GM18520 (cell line): ENCODE data around the gene MTG1.
"Not testable (repeated sequence)": the region's sequence is repeated elsewhere in the genome, so short reads cannot be mapped to it uniquely, and the experiment has no call there.

Experiments
- ATAC-seq: cut with Tn5 transposase; IDR thresholded peaks from one replicate; pipeline ENCODE4 v1.9.1; 2021; ENCODE audit not compliant: unreplicated experiment

The MTG1 gene

DNA sequence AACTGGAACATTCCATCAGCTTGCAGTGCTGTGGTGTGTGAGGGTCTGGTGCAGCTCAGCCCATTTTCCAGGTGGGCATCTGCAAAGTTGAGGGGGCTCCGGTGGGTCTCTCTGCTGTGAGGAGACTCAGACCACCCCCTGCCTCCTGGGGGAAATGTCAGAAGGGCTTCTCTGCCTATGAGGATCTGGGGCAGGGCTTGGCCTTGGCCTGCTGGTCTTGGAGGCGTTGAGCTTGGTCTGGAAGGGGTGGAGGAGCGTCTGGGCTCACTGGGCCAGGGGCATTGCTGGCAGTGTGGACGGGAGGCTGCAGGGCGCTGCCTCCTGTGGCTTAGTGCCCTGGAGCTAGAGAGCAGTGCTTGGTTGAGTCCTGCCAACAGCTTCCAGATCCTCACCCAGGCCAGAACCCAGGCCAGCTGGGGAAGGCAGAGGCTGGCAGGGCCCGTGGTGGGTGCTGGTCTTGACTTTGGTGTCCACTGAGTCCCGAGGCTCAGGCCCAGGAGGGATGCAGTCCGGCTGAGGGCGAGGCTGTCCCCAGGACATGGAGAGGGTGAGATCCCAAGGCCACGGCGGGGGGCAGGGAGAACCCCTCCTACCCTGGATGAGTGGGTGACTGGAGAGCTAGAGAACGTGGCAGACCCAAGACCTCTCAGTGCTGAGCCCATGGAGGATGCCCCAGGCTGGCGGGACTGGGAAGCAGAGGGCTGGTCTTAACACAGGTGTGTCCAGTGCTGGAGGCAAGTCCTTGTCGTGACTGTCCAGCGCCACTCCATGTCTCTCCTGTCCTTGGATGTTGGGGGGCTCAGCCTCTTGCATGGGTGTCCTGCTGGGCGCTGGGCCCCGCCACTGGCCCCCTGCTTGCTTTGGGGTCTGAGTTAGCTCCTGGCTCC lies 27.6 kb downstream of the MTG1 start:
- ATAC-seq, result no peak

DNA sequence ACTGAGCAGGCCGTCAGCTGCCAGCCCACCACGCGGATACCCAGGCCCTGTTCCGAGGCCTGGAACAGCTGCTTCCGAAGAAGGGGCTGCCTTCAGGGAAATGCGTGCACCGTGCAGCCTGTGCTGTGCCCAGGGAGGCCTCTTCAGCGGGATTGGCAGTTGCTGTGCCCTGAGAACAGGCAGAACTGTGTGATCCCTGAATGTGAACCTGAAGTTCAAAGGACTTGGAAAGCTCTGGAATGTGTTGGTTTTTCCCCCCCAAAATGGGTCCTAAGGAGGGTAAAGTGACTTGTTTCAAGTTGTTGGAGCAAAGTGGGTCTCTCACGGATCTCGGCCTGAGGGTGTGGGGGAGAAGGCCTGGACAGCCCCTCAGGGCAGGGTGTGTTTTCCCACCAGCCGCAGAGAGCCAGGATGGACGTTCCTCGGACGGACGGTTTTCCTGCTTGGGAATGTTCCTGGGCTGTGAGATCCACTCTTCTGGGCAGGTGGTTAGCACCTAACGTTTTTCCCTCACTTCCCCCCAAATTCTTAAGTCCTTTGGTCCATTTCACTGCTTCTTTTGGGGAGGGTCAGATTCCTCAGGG lies 28.4 kb downstream of the MTG1 start:
- no peak for ATAC-seq

DNA sequence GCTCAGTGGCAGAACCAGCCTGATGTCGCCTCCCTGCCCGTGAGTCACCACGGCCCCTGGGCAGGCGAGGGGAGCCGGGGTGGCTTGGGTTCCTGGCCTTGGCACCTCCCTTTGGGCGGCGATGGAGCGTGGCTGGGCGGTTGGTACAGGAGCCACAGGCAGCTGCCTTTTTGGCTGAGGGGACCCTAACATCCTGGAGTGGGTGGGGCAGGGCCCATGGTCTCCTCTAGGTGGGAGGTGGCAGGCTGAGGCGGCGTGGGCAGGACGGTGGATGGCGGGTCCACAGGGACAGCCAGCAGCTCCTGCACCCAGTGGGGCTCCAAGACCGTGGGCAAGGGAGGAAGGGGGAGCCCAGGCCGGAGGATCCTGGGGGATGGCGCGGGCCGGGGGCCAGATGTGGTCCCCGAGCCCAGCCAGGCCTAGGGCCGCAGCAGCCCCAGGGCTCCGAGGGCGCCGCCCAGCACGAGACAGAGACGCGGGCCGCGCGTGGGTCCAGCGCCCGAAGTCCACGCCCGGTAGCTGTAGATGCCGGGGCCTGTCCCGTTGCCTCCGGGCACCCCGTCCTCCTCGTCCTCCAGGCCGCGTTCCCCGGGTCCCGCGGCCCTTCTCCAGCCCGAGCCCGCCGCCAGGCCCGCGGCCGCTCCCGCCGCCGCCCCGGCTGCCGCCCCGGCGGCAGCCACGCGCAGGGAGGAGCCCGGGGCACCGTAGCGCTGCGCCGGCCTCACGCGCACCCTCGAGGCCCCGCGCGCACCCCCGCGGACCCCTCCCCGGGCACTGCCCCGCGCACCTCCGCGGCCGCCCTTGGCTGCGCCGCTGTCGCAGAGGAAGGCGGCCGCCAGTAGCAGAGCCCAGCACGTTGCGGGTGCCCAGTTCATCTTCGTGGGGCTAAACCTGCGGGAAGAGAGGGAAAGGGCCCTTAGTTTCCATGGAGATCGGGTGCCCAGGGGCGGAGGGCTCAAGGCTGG lies 29.1 kb downstream of the MTG1 start:
- no peak for ATAC-seq

DNA sequence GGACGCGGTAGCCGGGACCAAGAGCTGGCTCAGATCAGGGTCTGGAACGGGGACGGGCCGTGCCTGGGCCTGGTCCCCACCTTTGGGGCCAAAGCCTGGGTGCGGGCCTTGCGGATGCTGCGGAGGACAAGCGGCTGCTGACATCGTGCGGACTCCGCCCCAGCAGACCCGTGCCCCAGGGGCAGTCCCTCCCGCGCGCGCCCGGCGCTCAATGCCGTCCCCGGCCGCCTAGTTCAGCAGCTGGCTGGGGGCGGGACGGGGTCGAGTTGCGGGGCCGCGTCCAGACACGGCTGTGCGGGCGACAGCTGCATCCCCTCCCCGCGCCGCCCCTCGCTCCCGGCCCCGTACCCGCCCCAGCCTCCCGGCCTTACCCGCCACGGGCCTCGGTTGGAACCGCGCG lies 30.1 kb downstream of the MTG1 start:
- not testable (repeated sequence) for ATAC-seq

DNA sequence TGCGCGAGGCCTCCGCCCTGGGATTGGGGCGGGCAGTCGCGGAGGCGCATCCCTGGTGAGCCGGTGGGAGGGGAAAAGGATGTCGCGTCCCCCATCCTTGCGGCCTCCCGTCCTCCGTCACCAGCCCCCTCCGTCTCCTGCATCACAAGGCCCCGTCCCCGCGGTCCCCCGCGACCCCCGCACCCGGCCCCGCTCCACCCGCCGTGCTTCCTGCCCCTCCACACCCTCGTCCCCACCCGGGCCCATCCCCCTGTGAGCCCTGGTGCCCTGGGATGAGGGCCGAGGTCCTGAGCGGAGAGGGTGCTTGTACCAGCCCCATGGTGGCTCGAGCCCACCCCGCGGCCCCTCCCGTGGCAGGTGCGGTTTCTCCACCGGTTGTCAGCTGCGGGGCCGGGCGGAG lies 30.6 kb downstream of the MTG1 start, which contains the start of gene SPRN:
SPRN (minus strand) TSS at position 25 of the 400 bp plus-strand sequence. CDS start 944 bp downstream, outside the sequence.
- not testable (repeated sequence) for ATAC-seq

DNA sequence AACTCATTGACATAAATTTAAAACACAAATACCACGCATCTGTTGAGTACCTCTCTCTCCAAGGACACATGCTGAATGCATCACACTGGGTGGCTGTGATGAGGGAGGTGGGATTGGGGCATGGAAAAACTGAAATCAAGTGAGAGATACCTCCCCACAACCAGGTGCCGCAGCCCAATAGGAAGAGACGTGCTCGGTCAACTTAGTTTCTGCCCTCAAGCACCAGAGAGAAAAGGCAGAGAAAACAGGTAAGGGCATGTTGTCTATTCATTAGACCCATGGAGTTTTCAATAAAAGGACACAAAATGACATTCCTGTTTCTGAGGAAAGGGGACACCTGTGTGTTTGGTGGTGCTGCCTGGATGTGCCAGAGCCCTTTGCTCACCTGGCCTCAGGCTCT lies 35.6 kb downstream of the MTG1 start:
- ATAC-seq, result not testable (repeated sequence)

DNA sequence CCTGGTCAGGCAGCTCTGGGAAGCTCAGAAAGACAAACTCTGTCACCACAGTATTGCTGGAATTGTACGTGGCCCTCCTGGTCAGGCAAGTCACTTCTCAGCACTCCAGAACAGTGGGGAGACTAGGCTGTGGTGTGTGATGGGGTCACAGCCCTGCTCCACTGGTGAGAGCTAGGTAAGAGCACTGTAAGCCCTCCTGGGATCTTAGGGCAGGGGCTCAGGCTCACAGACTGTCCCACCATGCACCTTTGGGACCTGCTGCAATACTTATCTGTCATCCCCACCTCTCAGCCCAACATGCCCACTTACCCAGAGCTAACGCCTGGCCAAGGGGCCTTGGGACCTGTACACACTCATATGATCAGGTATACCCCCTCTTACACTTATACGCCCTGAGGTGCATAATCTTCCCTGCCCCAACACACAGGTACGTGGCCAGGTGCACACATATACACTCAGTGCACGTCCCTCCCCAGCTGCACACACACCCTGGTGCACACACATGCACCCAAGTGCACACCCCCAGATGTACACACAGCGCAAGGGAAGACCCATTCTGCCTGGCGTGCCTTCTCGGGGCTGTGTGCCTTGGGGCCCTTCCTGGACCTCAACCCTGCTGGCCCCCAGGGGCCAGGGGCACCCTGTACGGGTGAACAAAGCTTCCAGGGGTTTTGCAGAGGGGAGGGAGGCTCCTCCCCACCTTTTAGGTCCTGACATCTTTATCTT lies 38.1 kb downstream of the MTG1 start:
- not testable (repeated sequence) for ATAC-seq

DNA sequence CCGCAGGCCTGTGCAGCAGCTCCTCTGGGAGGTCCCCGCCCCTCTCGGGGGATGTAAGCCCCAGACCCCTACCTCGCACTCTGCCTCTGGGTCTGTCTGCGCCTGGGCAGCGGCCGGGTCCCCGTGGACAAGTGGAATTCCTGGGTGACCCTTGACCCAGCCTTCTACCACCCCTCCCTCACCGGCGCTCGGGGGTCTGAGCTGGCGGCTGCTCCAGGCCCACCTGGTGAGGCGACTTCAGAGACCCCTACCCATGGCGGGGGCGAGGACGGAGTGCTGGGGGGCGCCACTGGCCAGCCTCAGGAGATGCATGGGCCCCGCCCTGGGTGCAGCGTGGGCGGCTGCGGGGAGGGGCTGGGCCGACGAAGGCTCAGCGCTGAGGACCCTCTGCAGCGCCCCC lies 38.8 kb downstream of the MTG1 start:
- ATAC-seq, result not testable (repeated sequence)

DNA sequence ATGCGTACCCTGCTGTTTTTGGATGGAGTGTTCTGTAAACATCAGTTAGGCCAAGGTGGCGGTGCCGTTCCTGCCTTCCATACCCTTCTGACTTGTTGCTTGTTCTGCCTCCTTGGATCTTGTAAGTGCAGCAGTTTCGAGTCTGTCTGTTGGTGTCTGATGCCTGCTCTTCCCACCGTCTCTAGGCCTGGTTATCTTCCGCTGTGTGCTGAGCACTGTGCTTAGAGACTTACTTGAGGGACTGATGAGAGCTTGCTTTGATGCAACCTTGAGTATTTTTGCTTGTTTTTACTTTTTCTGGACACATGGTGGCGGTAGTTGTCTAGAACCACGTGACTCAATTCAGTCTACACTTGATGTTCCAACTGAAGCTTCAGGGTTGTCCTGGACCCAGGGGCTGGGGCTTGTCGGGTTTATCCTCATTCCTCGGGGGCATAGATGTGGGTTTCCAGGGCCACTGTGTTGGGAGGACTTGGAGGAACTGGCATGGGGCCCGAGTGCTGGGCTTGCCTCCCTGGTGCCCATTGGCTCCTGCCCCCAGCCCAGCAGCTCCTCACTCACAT lies 44.8 kb downstream of the MTG1 start:
- no peak for ATAC-seq

DNA sequence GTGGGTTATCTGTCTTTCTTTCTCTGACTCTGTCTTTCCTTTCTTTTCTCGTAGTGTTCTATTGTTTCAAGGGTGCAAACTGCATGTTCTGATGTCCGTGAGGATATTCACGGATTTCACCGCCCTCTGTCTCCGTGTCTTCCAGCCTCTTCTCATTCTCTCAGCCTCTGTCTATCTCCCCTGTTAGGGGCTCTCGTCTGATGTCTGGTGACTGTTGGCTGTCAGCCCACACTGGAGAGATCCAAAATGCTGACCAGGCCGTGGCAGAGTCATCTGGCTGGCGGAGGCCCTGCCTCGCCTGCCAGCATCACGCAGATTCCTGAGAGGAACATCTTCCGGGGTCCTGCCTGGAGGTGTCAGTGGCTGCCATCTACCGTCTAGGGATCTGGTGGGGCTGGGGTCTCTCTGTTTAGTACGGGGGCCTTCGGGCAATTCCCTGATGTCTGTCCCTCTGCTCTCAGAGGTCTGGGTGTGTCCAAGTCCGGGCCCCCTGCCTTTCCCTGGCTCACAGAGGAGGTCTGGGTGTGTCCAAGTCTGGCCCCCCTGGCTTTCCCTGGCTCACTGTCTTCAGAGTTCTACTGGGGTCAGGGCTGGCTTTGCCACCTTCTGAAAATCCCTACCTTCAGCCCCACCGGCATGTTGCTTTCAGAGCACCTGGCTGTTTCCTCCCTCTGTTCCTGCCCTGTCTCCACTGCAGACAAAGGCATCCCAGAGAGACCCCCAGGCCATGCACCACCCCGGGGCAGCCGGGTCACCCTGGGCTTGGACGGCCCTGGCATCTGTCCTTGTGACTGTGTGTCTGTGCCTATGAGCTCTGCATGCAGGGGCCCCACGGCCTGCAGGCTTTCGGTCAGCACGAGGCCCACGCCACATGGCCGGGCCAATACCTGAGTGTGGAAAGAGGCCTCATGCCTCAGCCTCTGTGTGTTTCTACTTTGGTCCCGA lies 45.8 kb downstream of the MTG1 start:
- no peak for ATAC-seq

DNA sequence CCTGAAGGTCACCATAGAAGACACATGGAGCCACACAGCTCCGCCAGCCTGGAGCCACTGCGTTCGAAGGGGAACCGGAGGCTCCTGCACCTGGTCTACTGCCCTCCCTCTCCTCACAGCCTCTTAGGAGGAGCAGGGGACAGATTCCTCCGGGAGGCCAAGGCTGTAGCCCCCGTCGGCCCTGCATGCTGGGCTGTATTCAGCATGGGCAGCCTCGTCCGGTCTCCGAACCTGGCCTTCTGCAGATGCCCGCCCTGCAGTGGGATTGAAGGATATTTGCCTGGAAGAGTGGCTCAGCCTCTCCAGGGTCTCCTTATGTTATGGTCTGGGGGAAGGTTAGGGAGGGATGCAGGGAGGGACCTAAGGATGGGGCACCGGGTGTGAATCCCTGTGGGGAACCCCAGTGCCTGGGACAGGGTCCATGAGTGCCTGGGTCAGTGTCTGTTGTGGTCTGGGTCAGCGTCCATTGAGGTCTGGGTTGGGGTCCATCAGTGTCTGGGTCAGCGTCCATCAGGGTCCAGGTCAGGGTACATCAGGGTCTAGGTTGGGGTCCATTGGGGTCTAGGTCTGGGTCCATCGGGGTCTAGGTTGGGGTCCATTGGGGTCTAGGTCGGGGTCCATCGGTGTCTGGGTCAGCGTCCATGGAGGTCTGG lies 46.8 kb downstream of the MTG1 start:
- ATAC-seq, result no peak

DNA sequence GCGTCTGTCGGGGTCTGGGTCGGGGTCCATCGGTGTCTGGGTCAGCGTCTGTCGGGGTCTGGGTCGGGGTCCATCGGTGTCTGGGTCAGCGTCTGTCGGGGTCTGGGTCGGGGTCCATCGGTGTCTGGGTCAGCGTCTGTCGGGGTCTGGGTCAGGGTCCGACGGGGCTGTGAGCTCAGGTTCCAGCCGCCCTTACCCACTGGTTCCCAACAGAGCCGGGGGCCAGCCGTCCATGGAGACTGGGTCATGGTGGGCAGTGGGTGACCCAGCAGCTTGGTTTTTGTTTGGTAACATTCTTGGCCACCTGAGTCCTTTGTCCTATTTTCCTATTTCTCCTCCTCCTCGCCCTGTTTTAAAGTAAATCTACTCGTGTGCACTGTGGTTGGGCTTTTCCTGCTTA lies 47.4 kb downstream of the MTG1 start:
- ATAC-seq, result not testable (repeated sequence)

DNA sequence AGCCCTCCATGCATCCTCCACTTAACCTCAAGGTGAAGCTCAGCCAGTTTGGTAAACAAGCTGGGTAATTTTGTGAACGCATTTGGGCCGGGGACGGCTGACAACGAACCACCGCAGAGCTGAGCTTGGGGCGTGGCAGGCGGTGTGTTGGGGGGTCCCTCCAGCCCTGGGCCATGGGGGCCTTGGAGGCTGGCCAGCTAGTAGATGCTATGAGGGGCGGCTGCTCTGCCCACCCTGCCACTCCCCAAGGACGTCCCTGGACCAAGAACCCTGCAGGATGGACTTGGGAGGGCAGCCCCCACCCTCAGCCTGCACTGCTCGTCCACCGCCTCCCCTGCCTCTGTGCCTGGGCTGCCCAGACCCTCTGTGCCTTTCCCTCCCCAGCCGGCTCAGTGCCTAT lies 47.8 kb downstream of the MTG1 start:
- no peak for ATAC-seq

DNA sequence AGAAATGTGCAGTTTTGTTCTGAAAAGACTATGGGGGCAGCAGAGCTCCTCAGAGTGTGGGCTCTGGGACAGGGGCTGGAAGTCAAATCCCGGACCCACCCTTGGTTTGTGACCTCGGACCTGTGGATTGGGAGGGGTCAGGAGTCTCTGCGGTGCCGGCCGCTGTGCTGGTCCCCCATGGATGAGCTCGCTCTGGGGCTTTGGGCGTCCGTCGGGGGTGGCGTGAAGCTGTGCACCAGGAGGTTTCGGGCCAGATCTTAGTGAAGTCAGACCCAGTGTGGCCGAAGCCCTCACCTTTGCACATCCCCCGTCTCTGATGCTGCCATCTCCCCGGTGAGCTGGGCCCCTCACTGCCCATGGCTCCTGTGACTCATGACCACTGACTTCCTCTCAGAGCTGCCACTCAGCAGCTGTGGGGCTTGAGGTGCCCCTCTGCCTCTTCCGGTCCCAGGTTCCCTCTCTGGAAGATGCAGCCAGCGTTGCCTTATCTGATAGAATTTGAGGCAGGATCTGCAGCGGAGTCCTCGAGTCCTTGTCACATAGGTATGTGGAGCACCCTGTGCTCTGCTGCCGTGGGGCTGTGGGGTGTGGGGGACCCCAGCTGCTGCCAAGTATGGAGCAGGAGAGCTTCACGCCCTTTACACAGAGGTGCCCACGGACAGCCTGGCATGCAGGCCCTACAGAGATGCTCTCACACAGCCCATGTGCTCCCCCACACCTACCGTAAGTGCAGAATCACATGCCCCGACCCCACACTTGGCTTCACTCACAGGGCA lies 48.4 kb downstream of the MTG1 start:
- no peak for ATAC-seq

DNA sequence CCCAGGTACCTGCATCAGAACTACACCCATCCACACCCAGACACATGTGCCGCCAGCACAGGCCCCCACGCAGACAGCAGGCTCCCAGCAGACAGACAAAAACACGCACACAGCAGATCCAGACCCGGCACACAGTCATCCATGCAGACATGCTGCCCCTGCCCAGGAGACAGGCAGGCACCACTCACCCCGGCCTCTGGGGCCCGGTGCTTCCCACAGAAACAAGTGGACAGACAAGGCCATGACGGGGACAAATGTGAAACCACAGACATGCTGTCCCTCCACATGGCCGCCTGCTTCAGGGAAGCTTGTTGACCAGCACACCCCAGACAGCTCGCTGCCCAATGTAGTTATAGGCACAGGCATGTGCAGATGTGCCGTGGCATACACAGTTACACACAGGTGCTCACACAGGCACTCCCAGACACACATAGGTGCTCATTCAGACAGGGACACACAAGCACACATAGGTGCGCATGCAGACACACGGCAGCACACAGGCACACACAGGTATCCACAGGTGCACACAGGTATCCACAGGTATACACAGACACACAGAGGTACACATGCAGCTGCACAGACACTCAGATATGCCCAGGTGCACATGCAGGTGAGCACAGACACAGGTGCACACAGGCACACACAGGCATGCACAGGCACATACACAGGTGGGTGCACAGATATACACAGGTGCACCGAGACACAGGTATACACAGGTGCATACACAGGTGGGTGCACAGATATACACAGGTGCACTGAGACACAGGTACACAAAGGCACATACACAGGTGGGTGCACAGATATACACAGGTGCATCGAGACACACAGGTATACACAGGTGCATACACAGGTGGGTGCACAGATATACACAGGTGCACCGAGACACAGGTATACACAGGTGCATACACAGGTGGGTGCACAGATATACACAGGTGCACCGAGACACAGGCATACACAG lies 49.3 kb downstream of the MTG1 start:
- no peak for ATAC-seq

DNA sequence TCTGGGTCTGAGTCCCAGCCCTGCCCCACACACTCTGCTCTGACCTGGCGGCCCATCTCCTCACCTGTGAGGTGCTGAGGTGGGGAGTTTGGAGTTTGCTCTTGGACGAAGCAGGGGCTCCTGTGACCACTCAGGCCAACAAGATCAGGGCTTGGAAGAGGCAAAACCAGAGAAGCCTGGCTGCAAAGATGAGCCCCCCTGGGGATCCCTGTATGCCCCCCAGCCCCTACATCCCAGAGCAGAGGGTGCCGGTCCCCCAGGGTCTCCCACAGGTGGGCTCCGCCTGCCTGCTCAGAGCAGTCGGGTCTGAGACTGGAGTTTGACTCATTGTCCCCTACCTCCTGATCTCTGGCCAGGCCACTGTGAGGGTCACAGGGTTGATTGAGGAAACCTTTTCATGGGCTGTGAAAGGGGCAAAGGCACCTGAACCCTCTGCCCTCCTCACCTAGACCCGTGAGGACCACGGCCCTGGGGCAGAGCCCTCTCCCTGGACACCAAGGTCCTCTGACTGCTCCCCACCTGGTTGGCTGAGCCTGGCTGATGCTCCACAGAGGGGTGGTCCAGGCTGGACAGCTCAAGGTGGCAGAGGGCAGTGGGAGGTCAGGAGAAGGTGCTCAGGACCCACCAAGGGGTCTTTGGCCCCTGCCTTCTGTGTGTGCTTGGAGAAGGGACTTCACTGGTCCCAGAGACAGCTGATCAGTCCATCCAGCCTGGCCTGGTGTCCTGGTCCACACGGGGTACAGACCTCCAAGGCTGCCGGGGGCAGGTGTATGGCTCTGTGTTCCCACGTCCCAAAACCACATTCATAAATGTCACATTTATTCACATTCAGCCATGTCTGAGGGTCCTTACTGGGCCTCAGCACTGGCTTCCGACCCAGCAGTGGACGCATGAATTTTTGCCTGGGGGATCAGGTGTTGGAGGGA lies 50.6 kb downstream of the MTG1 start:
- ATAC-seq, result no peak
